HL-60/S4 (cell line): ENCODE data around the gene CLDND1.

ENCODE experiments used
- in situ Hi-C: fragments of 300-500 bp; cut with MboI; formaldehyde crosslinking; loops from 2 replicates; pipeline ENCODE4 v1.14.3; 2022; ENCODE audit warnings: low sequenced_read_pairs

Gene CLDND1

GRCh38 chr3:98519351-98519750 lies 3.4 kb downstream of the CLDND1 start:
- in situ Hi-C loops: no loop called here

GRCh38 chr3:98518816-98519215 lies 3.9 kb downstream of the CLDND1 start:
- in situ Hi-C loops: no loop called here

GRCh38 chr3:98514948-98515347 lies 7.8 kb downstream of the CLDND1 start:
- in situ Hi-C loops: no loop called here

- in situ Hi-C loops: no loop called here
Measured at GRCh38 chr3:98513736-98514135, 9.0 kb downstream of the CLDND1 start.

GRCh38 chr3:98513091-98513511 lies 9.6 kb downstream of the CLDND1 start:
- in situ Hi-C loops: no loop called here

- in situ Hi-C loops: no loop called here
Measured at GRCh38 chr3:98512576-98512975, 10.1 kb downstream of the CLDND1 start.

- in situ Hi-C loops: no loop called here
Measured at GRCh38 chr3:98508582-98508981, 14.1 kb downstream of the CLDND1 start.

- in situ Hi-C loops: no loop called here
Measured at GRCh38 chr3:98504539-98504938, 18.2 kb downstream of the CLDND1 start.

- in situ Hi-C loops: no loop called here
Measured at GRCh38 chr3:98501863-98502576, 20.7 kb downstream of the CLDND1 start.

- in situ Hi-C loops: no loop called here
Measured at GRCh38 chr3:98501270-98501669, 21.4 kb downstream of the CLDND1 start.

GRCh38 chr3:98500019-98500418 lies 22.7 kb downstream of the CLDND1 start:
- in situ Hi-C loops: no loop called here

GRCh38 chr3:98497381-98497780 lies 25.3 kb downstream of the CLDND1 start, which contains the start of gene OR5K2:
Gene OR5K2, plus strand, starts transcription at chr3:98497681. Its CDS starts 0 bp downstream, at chr3:98497681.
- in situ Hi-C loops: no loop called here

- in situ Hi-C loops: no loop called here
Measured at GRCh38 chr3:98483626-98484025, 39.1 kb downstream of the CLDND1 start.

GRCh38 chr3:98482717-98483482 lies 39.8 kb downstream of the CLDND1 start:
- in situ Hi-C loops: no loop called here
